HuH-7 (cell line): ENCODE data around the gene PPP1R12B.
"Not testable (repeated sequence)": the region's sequence is repeated elsewhere in the genome, so short reads cannot be mapped to it uniquely, and the experiment has no call there.

Source experiments
- DNase-seq: peaks from one replicate; pipeline ENCODE4 v3.0.0; 2011; ENCODE audit warnings: low spot score

The PPP1R12B gene

GRCh38 chr1:202343652-202344349 lies 4.7 kb upstream of the PPP1R12B start:
- peak; percentile 39 for DNase-seq

- DNase-seq = no peak
Observed at GRCh38 chr1:202348005-202348508, 442 bp upstream of the PPP1R12B start.

GRCh38 chr1:202349206-202349928 lies 868 bp downstream of the PPP1R12B start:
- peak; percentile 16 for DNase-seq

GRCh38 chr1:202351725-202352124 lies 3.2 kb downstream of the PPP1R12B start:
- DNase-seq = no peak

- DNase-seq = not testable (repeated sequence)
Observed at GRCh38 chr1:202352583-202353197, 4.2 kb downstream of the PPP1R12B start.

- no peak for DNase-seq
Observed at GRCh38 chr1:202355944-202356553, 7.5 kb downstream of the PPP1R12B start.

GRCh38 chr1:202357506-202357905 lies 9.0 kb downstream of the PPP1R12B start:
- DNase-seq = no peak

GRCh38 chr1:202361224-202361623 lies 12.7 kb downstream of the PPP1R12B start:
- no peak for DNase-seq

- no peak for DNase-seq
Observed at GRCh38 chr1:202361701-202362100, 13.2 kb downstream of the PPP1R12B start.

- no peak for DNase-seq
Observed at GRCh38 chr1:202362212-202362611, 13.7 kb downstream of the PPP1R12B start.

- DNase-seq = no peak
Observed at GRCh38 chr1:202365092-202365815, 16.8 kb downstream of the PPP1R12B start.

- no peak for DNase-seq
Observed at GRCh38 chr1:202367271-202367670, 18.8 kb downstream of the PPP1R12B start.

- not testable (repeated sequence) for DNase-seq
Observed at GRCh38 chr1:202370906-202371305, 22.4 kb downstream of the PPP1R12B start.

- DNase-seq = no peak
Observed at GRCh38 chr1:202374099-202374498, 25.6 kb downstream of the PPP1R12B start.

- not testable (repeated sequence) for DNase-seq
Observed at GRCh38 chr1:202375175-202375574, 26.7 kb downstream of the PPP1R12B start.

- DNase-seq = no peak
Observed at GRCh38 chr1:202376247-202376646, 27.7 kb downstream of the PPP1R12B start.

GRCh38 chr1:202379884-202380529 lies 31.5 kb downstream of the PPP1R12B start:
- DNase-seq = peak; percentile 8

- not testable (repeated sequence) for DNase-seq
Observed at GRCh38 chr1:202380535-202380934, 32.0 kb downstream of the PPP1R12B start.

- DNase-seq = not testable (repeated sequence)
Observed at GRCh38 chr1:202381867-202382266, 33.4 kb downstream of the PPP1R12B start.

GRCh38 chr1:202395831-202396230 lies 47.3 kb downstream of the PPP1R12B start:
- DNase-seq = not testable (repeated sequence)

GRCh38 chr1:202397256-202397655 lies 48.8 kb downstream of the PPP1R12B start:
- no peak for DNase-seq
